Measurements from ENCODE around the gene B3GLCT.
"Not testable (repeated sequence)": the region's sequence is repeated elsewhere in the genome, so short reads cannot be mapped to it uniquely, and the experiment has no call there.

B3GLCT gene

GRCh38 chr13:31184981-31185645 is 14.7 kb upstream of the B3GLCT start:
- no peak for DNase-seq

- no peak for DNase-seq
Measured at GRCh38 chr13:31191748-31192147, 8.0 kb upstream of the B3GLCT start.

- DNase-seq, result no peak
Measured at GRCh38 chr13:31192306-31192705, 7.5 kb upstream of the B3GLCT start.

GRCh38 chr13:31195616-31196015 is 4.2 kb upstream of the B3GLCT start:
- no peak for DNase-seq

- no peak for DNase-seq
Measured at GRCh38 chr13:31196992-31197391, 2.8 kb upstream of the B3GLCT start.

GRCh38 chr13:31198519-31198918 is 1.3 kb upstream of the B3GLCT start:
- no peak for DNase-seq

GRCh38 chr13:31199527-31199848 is 287 bp upstream of the B3GLCT start:
- DNase-seq, result no peak

GRCh38 chr13:31200637-31200971 is 829 bp downstream of the B3GLCT start:
- peak; percentile 54 to 55 for DNase-seq

GRCh38 chr13:31201341-31202031 is 1.7 kb downstream of the B3GLCT start:
- no peak for DNase-seq

GRCh38 chr13:31204592-31204991 is 4.8 kb downstream of the B3GLCT start:
- DNase-seq, result no peak

- DNase-seq, result no peak
Measured at GRCh38 chr13:31207661-31208552, 8.1 kb downstream of the B3GLCT start.

GRCh38 chr13:31208559-31209122 is 8.9 kb downstream of the B3GLCT start:
- DNase-seq, result no peak

- DNase-seq, result peak in 1 of 2 donors; percentile 18
Measured at GRCh38 chr13:31209172-31209840, 9.5 kb downstream of the B3GLCT start.

GRCh38 chr13:31209841-31210210 is 10.1 kb downstream of the B3GLCT start:
- no peak for DNase-seq

GRCh38 chr13:31213651-31214289 is 14.0 kb downstream of the B3GLCT start:
- no peak for DNase-seq

- no peak for DNase-seq
Measured at GRCh38 chr13:31214435-31214834, 14.7 kb downstream of the B3GLCT start.

GRCh38 chr13:31216916-31217315 is 17.1 kb downstream of the B3GLCT start:
- DNase-seq, result not testable (repeated sequence)

- DNase-seq, result no peak
Measured at GRCh38 chr13:31219909-31220598, 20.3 kb downstream of the B3GLCT start.

- DNase-seq, result no peak
Measured at GRCh38 chr13:31221057-31221456, 21.3 kb downstream of the B3GLCT start.

- no peak for DNase-seq
Measured at GRCh38 chr13:31223215-31223614, 23.4 kb downstream of the B3GLCT start.

- DNase-seq, result no peak
Measured at GRCh38 chr13:31223640-31224039, 23.9 kb downstream of the B3GLCT start.

GRCh38 chr13:31224174-31224669 is 24.4 kb downstream of the B3GLCT start:
- no peak for DNase-seq

All from CD4-positive, alpha-beta T cell treated with Interleukin-1 beta for 1 hour (primary cell).